ENCODE data around the gene GPR141. TPM values are rescaled to one million over a fixed set of nuclear protein-coding genes. Genes with fewer than 3 reads are reported as not detected.

Gene GPR141
- total RNA-seq, 1 experiment from 2014 or later = not detected

GRCh38 chr7:37673523-37673922 is 10.0 kb upstream of the GPR141 start (continued):
- TF ChIP-seq MAX (IDR thresholded peaks at IDR 0.05) (no peak), ATF3 (IDR thresholded peaks at IDR 0.05) (no peak), FOSL1 (IDR thresholded peaks at IDR 0.05; ENCODE audit: low read depth) (no peak), TCF7L2 (IDR thresholded peaks at IDR 0.05; ENCODE audit: borderline replicate concordance, extremely low read depth, insufficient read depth, insufficient read length) (no peak), JUND (IDR thresholded peaks at IDR 0.05) (no peak), CEBPB (IDR thresholded peaks at IDR 0.05; ENCODE audit: low read depth) (no peak)

- DNase-seq (ENCODE audit: low read depth, low spot score) (no peak), ATAC-seq (no peak)
- Histone ChIP-seq H3K79me2 (ENCODE audit: insufficient read depth, low read length) (no peaks in the 10 kb centered on the region), H3K27ac (ENCODE audit: low read depth, low read length) (no peak overlapping the region), H3K4me2 (ENCODE audit: low read length) (no peak overlapping the region), H3K36me3 (ENCODE audit: control insufficient read depth in 1 of 2, insufficient read depth in 2 of 2, low read length in 2 of 2) (no peaks in the 10 kb centered on the region), H3K9me3 (ENCODE audit: control insufficient read depth in 1 of 2, insufficient read depth in 1 of 2, low read depth in 1 of 2, low read length in 2 of 2) (no peaks in the 10 kb centered on the region), H3K27me3 (ENCODE audit: insufficient read depth, low read length) (no peaks in the 10 kb centered on the region; the same call in 1 of the 2 replicates), H3K4me3 (replicated peaks in 1 of 2; ENCODE audit: low read depth in 1 of 2, low read length in 2 of 2) (no peak overlapping the region), H2AFZ (ENCODE audit: low read depth, low read length, poor library complexity, severe bottlenecking) (no peak overlapping the region), H3K9me2 (ENCODE audit: insufficient read depth) (no peaks in the 10 kb centered on the region), H4K20me1 (ENCODE audit: insufficient read depth) (no peaks in the 10 kb centered on the region), H3K9ac (ENCODE audit: low read length) (no peak overlapping the region), H3K4me1 (ENCODE audit: control insufficient read depth in 1 of 2, insufficient read depth in 2 of 2, low read length in 2 of 2) (no peaks in the 10 kb centered on the region)
- RAD21 ChIA-PET (ENCODE audit: low non-redundant PET in 1 of 2, low total read pairs in 2 of 2, uncharacterized antibody in 2 of 2, unreplicated experiment in 2 of 2) = no interaction called here
- intact Hi-C loops (cut with micrococcal nuclease) = no loop called here
- POLR2A ChIA-PET = no interaction called here
- CTCF ChIA-PET = no interaction called here
- no TSS peak for BruUV-seq (replicated peaks)
- TF ChIP-seq FOSL1 (IDR thresholded peaks at IDR 0.05; ENCODE audit: low read depth) (no peak), CBX3 (IDR thresholded peaks at IDR 0.05; ENCODE audit: low read depth) (no peak), ZBTB33 (IDR thresholded peaks at IDR 0.05; ENCODE audit: extremely low read depth, insufficient replicate concordance, low read length) (no peak), ZNF274 (IDR thresholded peaks at IDR 0.05; ENCODE audit: low read depth, low read length) (no peak), SP1 (IDR thresholded peaks at IDR 0.05; ENCODE audit: low read depth) (no peak), RAD21 (IDR thresholded peaks at IDR 0.05; ENCODE audit: low read depth) (no peak), MAX (IDR thresholded peaks at IDR 0.05) (no peak), REST (IDR thresholded peaks at IDR 0.05; ENCODE audit: low read depth) (no peak), YY1 (IDR thresholded peaks at IDR 0.05; ENCODE audit: extremely low read depth, insufficient replicate concordance, low read depth, low read length) (no peak), CTCF (IDR thresholded peaks at IDR 0.05 in 2 of 3, conservative IDR thresholded peaks at IDR 0.05 in 1 of 3; ENCODE audit: borderline replicate concordance in 1 of 3, insufficient read depth in 1 of 3, low read depth in 2 of 3, low read length in 2 of 3) (no peak), JUND (IDR thresholded peaks at IDR 0.05) (no peak), ELF1 (IDR thresholded peaks at IDR 0.05; ENCODE audit: borderline replicate concordance, low read depth) (no peak), TCF7L2 (IDR thresholded peaks at IDR 0.05; ENCODE audit: borderline replicate concordance, extremely low read depth, insufficient read depth, insufficient read length) (no peak), EZH2 (IDR thresholded peaks at IDR 0.05) (no peak), EGR1 (IDR thresholded peaks at IDR 0.05; ENCODE audit: low read depth) (no peak)
These were observed 9.0 kb upstream of the GPR141 start for GRCh38 chr7:37674531-37674930.
